ACHN (cell line): ENCODE measurements around the gene ILK.

ENCODE experiments used
- DNase-seq: peaks from one replicate; pipeline ENCODE4 v3.0.0-alpha.2; 2015
- in situ Hi-C: cut with HindIII; loops from 2 replicates; pipeline ENCODE4 v1.10.0; 2017; ENCODE audit warnings: low sequenced_read_pairs, low pct_ligation_motif_present, low pct_unique_long_range_greater_than_20kb

Gene ILK

GRCh38 chr11:6615882-6616585, 12.5 kb downstream of the ILK start:
- DNase-seq: no peak
- in situ Hi-C loops: no loop called here

GRCh38 chr11:6616596-6617250, 13.1 kb downstream of the ILK start:
- in situ Hi-C loops: no loop called here
- DNase-seq: no peak

GRCh38 chr11:6617315-6617781, 13.8 kb downstream of the ILK start:
- no peak for DNase-seq
- in situ Hi-C loops: no loop called here

GRCh38 chr11:6618117-6619003, 14.8 kb downstream of the ILK start:
- in situ Hi-C loops: no loop called here
- DNase-seq: no peak

- in situ Hi-C loops: no loop called here
- peak; percentile 90 for DNase-seq
Observed at GRCh38 chr11:6619004-6619745, 15.6 kb downstream of the ILK start, which contains the start of gene TPP1. Gene TPP1, minus strand, starts transcription at chr11:6619422. Its CDS starts 22 bp downstream, at chr11:6619400.

- no peak for DNase-seq
- in situ Hi-C loops: no loop called here
Observed at GRCh38 chr11:6620636-6621035, 17.1 kb downstream of the ILK start.

- in situ Hi-C loops: no loop called here
- DNase-seq: no peak
Observed at GRCh38 chr11:6621711-6622211, 18.2 kb downstream of the ILK start.

GRCh38 chr11:6622261-6623171, 18.9 kb downstream of the ILK start:
- in situ Hi-C loops: no loop called here
- DNase-seq: no peak

GRCh38 chr11:6623391-6624363, 20.1 kb downstream of the ILK start:
- in situ Hi-C loops: no loop called here
- DNase-seq: no peak

GRCh38 chr11:6625156-6625831, 21.7 kb downstream of the ILK start:
- no peak for DNase-seq
- in situ Hi-C loops: no loop called here

- DNase-seq: no peak
- in situ Hi-C loops: no loop called here
Observed at GRCh38 chr11:6625832-6626420, 22.4 kb downstream of the ILK start.

- DNase-seq: no peak
- in situ Hi-C loops: no loop called here
Observed at GRCh38 chr11:6626971-6627761, 23.6 kb downstream of the ILK start.

- in situ Hi-C loops: no loop called here
- DNase-seq: no peak
Observed at GRCh38 chr11:6627762-6628241, 24.2 kb downstream of the ILK start.

GRCh38 chr11:6628526-6628925, 25.0 kb downstream of the ILK start:
- no peak for DNase-seq
- in situ Hi-C loops: no loop called here

- no peak for DNase-seq
- in situ Hi-C loops: no loop called here
Observed at GRCh38 chr11:6629573-6629891, 26.0 kb downstream of the ILK start.
